ENCODE data around the gene VKORC1. TPM values are rescaled to one million over a fixed set of nuclear protein-coding genes. Genes with fewer than 3 reads are reported as not detected.

The VKORC1 gene
- total RNA-seq, 2 donors from 2014 or later, result 39.5 to 50.3 TPM

DNA sequence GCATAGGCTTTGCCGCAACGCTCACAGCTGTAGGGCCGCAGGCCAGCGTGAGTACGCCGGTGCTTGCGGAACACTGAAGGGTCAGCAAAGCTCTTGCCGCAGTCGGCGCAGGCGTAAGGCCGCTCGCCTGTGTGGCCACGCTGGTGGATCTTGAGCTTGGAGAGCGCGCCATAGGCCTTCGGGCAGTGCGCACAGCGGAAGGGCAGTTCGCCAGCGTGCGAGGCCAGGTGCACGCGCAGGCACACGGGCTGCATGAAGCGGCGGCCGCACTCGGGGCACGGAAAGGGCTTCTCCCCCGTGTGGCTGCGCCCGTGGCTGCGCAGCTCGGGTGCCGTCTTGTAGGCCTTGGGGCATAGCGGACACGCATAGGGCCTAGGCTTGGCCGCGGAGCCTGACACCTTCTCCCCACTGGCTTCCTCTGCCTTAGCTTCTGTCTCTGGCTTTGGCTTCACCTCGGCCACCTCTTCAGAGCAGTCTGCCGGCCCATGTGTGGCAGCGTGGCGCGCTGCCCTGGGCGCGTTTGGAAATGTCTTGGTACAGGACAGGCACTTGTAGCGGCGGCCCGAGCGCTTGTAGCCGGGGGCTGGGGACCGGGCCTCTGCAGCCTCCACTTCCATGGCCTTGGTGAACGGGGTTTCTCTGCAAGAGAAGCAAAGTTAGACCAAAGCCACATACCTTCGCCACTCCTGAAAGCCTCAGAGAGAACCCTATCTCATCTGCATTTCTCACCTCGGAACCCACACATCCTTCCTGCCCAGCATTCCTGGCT is 30.6 kb downstream of the VKORC1 start:
- Histone ChIP-seq H3K36me3 (peaks cover 4% of the 10 kb centered on the region), H3K27ac (no peak overlapping the region), H3K4me3 (no peak overlapping the region), H3K4me1 (no peaks in the 10 kb centered on the region), H3K9me3 (no peaks in the 10 kb centered on the region), H3K9ac (ENCODE audit: low read depth in 2 of 2, low read length in 2 of 2) (no peak overlapping the region), H3K27me3 (no peaks in the 10 kb centered on the region)
- intact Hi-C loops (cut with DNase I), result no loop called here
- TF ChIP-seq, protein P1, sequence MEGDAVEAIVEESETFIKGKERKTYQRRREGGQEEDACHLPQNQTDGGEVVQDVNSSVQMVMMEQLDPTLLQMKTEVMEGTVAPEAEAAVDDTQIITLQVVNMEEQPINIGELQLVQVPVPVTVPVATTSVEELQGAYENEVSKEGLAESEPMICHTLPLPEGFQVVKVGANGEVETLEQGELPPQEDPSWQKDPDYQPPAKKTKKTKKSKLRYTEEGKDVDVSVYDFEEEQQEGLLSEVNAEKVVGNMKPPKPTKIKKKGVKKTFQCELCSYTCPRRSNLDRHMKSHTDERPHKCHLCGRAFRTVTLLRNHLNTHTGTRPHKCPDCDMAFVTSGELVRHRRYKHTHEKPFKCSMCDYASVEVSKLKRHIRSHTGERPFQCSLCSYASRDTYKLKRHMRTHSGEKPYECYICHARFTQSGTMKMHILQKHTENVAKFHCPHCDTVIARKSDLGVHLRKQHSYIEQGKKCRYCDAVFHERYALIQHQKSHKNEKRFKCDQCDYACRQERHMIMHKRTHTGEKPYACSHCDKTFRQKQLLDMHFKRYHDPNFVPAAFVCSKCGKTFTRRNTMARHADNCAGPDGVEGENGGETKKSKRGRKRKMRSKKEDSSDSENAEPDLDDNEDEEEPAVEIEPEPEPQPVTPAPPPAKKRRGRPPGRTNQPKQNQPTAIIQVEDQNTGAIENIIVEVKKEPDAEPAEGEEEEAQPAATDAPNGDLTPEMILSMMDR (IDR thresholded peaks at IDR 0.05), result no peak
- DNase-seq, result no peak

DNA sequence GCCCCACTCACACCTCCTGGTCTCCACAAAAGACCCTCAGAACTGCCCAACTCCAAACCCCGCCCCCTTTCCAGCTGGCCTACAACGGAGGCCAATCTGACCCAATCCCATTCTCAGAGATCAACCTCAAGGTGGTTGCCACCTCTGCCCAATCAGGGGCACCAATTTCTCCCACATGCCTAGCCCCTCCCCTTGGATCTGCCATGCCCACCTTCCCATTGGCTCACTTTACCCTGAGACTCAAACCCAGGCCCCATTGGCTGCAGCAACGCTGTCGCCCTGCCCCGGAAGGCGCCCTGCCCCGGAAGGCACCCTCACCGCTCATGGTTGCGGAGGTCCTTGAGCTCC is 31.1 kb downstream of the VKORC1 start:
- Histone ChIP-seq H3K4me3 (no peak overlapping the region), H3K9ac (ENCODE audit: low read depth in 2 of 2, low read length in 2 of 2) (no peak overlapping the region), H3K4me1 (no peaks in the 10 kb centered on the region), H3K9me3 (no peaks in the 10 kb centered on the region), H3K27ac (no peak overlapping the region), H3K36me3 (peaks cover 4% of the 10 kb centered on the region), H3K27me3 (no peaks in the 10 kb centered on the region)
- TF ChIP-seq, protein P1 (IDR thresholded peaks at IDR 0.05), result no peak
- intact Hi-C loops (cut with DNase I), result no loop called here
- DNase-seq, result no peak

DNA sequence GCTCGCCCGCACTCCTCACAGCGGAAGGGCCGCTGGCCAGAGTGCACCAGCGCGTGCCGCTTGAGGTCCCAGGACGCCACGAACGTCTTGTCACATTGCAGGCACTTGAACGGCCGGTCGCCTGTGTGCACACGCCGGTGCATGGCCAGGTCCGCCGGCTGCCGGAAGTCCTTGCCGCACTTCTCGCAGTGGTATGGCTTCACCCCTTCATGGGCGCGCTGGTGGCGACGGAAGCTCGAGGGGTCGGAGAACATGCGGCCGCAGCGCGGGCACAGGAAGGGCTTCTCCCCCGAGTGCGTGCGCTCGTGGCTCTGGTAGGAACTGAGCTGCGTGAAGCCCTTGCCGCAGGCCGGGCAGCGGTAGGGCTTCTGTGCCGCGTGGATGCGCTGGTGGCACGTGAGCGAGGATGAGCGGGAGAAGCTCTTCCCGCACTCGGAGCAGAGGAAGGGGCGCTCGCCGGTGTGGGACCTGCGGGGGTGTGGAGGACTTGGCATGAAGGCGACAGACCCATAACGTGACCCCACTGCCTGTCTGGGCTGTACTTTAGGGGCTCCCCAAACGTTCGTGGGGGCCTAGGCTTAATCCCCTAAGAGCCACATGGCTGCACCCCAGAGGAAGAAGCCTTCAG is 32.7 kb downstream of the VKORC1 start:
- Histone ChIP-seq H3K27ac (no peak overlapping the region), H3K9me3 (no peaks in the 10 kb centered on the region), H3K36me3 (peaks cover 4% of the 10 kb centered on the region), H3K9ac (ENCODE audit: low read depth in 2 of 2, low read length in 2 of 2) (no peak overlapping the region), H3K4me1 (no peaks in the 10 kb centered on the region), H3K27me3 (no peaks in the 10 kb centered on the region), H3K4me3 (no peak overlapping the region)
- intact Hi-C loops (cut with DNase I), result no loop called here
- TF ChIP-seq, protein P1 (IDR thresholded peaks at IDR 0.05), result no peak
- no peak for DNase-seq

DNA sequence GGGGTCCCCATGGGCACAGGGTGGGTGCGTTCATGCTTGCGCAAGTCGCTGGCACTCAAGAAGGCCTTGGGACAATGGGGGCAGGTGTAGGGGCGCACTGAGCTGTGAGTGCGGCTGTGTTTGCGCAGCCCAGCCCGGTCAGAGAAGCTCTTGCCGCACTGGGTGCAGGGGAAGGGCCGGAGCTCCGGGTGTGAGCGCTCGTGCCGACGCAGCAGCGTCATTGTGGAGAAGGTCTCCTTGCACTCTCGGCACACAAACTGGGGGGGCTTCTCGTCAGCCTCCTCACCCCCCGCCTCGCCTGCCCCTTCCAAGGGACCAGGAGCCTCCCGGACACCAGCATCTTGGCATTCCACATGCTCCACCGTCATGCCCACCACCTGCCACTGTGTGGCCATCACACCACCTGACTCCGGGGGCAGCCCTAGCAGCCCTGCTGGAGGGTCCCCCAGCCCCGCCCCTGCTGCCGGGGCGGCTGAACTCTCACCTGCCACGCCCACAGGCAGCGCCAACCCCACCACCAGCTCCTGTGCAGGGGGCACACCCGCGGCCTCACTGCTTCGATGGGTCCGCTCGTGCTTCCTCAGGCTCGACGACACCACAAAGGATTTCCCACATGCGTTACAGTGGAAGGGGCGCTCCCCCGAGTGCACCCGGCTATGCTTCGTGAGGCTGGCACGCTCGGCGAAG is 33.3 kb downstream of the VKORC1 start:
- no peaks in the 10 kb centered on the region for H3K4me1 ChIP-seq
- H3K36me3 ChIP-seq, result peaks cover 4% of the 10 kb centered on the region
- TF ChIP-seq, protein P1 (IDR thresholded peaks at IDR 0.05), result no peak
- H3K27me3 ChIP-seq, result no peaks in the 10 kb centered on the region
- DNase-seq, result no peak
- H3K27ac ChIP-seq, result no peak overlapping the region
- no peak overlapping the region for H3K4me3 ChIP-seq
- H3K9ac ChIP-seq (ENCODE audit: low read depth in 2 of 2, low read length in 2 of 2), result no peak overlapping the region
- no peaks in the 10 kb centered on the region for H3K9me3 ChIP-seq
- intact Hi-C loops (cut with DNase I), result no loop called here

DNA sequence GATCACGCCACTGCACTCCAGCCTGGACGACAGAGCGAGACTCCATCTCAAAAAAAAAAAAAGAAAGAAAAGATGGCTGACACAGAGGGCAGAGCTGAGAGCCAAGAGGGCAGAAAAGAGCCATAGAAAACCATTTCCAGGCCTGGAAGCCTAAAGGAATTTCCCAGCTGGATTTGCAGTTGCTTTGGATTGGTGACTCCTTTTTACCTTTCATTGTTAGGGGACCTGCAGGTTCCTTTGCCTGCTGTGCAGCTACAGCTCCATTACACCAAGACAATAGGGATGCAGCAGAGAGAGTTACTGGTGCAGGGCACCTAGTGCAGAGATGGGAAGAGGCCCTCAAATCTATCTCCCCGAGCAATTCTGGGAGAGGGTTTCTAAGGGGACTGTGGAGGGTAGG is 39.0 kb downstream of the VKORC1 start:
- H3K27me3 ChIP-seq, result no peaks in the 10 kb centered on the region
- no peak overlapping the region for H3K27ac ChIP-seq
- H3K4me3 ChIP-seq, result no peak overlapping the region
- H3K36me3 ChIP-seq, result peaks cover 2% of the 10 kb centered on the region
- intact Hi-C loops (cut with DNase I), result no loop called here
- H3K4me1 ChIP-seq, result no peaks in the 10 kb centered on the region
- TF ChIP-seq, protein P1 (IDR thresholded peaks at IDR 0.05), result no peak
- H3K9ac ChIP-seq (ENCODE audit: low read depth in 2 of 2, low read length in 2 of 2), result no peak overlapping the region
- no peaks in the 10 kb centered on the region for H3K9me3 ChIP-seq
- no peak for DNase-seq

Data from colonic mucosa (tissue), 4 donors.